ENCODE measurements around the gene LAMC3.

LAMC3 gene

DNA sequence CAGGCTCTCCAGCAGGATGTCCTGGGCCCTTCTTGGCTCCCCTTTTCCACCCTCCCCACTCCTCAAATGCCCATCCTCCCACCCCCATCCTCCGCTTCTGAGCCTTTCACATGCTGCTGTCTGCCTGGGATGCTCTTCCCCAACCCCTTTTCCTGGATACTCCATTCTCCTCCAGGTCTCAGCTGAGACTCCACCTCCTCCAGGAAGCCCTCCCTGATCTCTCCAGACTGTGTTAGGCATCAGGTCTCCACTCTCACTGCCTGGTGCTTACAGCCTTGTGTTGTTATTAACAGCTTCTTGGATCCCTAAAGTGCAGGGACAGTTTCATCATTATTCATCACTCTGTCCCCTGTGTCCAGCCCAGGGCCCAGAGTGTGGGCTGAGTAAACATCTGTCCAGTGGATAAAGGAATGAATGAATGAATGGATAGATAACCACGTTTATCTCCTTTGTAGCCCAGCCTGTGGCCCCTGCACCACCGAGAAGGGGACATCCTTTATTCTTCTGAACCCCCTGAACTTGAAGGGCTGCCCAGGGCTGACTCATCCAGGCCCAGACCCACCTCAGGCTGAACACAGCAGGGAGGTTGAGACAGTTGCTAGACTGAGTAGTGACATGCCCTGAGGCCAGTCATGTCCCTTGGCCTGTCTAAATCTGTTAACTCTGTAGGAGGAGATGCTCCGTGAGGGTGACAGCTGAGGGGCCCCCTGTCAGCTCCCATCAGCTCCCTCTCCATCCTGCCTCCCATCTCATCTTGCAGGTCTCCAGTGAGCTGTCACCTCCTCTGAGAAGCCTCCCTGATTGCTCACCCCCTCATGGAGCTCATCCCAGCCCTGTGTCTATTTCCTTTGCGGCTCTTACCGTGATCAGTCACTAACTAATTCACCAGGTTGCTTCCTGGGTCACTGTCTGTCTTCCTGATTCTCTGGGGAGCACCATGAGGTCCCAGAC, 14.6 kb upstream of the LAMC3 start:
- no peak for DNase-seq (ENCODE audit: low spot score)
- in situ Hi-C loops (cut with MboI; ENCODE audit: low sequenced_read_pairs, unreplicated experiment): no loop called here
- TF ChIP-seq, protein P1, sequence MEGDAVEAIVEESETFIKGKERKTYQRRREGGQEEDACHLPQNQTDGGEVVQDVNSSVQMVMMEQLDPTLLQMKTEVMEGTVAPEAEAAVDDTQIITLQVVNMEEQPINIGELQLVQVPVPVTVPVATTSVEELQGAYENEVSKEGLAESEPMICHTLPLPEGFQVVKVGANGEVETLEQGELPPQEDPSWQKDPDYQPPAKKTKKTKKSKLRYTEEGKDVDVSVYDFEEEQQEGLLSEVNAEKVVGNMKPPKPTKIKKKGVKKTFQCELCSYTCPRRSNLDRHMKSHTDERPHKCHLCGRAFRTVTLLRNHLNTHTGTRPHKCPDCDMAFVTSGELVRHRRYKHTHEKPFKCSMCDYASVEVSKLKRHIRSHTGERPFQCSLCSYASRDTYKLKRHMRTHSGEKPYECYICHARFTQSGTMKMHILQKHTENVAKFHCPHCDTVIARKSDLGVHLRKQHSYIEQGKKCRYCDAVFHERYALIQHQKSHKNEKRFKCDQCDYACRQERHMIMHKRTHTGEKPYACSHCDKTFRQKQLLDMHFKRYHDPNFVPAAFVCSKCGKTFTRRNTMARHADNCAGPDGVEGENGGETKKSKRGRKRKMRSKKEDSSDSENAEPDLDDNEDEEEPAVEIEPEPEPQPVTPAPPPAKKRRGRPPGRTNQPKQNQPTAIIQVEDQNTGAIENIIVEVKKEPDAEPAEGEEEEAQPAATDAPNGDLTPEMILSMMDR (IDR thresholded peaks at IDR 0.05; ENCODE audit: borderline replicate concordance, control extremely low read depth, extremely low read depth, insufficient read depth, missing control alignments): no peak

DNA sequence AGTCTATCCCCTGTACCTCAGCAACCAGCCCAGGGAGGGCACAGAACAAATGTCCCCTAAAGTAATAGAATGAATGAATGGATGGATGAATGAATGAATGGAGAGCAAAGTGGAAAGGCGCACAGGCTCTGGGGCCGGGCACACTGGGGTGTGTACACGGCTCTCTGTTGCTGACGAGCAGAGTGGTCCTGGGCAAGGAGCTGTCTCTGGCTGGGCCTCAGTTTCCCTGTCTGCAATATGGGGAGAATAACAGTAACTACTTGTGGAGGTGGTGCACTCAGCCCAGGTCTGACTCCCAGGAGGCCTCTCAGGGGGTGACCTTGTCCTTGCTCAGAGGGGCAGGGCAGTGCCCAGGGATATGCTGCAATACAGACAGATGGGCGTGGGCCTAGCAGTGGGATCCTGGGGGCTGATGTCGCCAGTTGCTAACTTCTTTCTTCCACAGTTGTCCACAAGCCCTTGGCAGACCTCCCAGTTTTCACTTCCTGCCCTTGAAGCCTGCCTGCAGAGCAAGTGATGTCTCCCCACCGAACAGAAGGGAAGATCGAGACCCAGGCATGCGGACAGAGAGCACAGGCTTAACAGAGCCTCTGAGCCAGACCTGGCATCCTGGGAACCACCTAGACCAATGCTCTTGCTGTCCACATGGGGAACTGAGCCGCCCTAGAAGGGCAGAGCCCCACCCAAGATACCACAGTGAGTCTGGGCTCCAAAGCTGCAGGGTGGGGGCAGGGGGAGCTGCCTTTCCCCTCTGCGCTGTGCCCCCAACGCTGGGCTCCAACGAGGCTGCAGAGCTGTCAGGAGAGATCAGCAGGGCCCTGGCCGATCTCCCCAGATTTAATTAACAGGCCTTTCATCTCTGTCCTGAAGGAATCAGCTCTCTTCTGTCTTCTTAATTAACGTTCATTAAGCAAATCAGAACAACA, 13.6 kb upstream of the LAMC3 start:
- TF ChIP-seq, protein P1 (IDR thresholded peaks at IDR 0.05; ENCODE audit: borderline replicate concordance, control extremely low read depth, extremely low read depth, insufficient read depth, missing control alignments): no peak
- no peak for DNase-seq (ENCODE audit: low spot score)
- in situ Hi-C loops (cut with MboI; ENCODE audit: low sequenced_read_pairs, unreplicated experiment): no loop called here

DNA sequence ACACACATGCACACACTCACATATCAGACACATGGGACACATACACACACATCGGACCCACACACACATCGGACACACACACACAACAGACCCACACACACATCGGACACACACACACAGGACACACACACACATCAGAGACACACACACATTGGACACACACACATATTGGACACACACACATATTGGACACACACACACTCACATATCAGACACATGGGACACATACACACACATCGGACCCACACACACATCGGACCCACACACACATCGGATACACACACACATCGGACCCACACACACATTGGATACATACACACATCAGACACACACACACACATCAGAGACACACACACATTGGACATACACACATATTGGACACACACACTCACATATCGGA, 12.8 kb upstream of the LAMC3 start:
- no peak for DNase-seq (ENCODE audit: low spot score)
- TF ChIP-seq, protein P1 (IDR thresholded peaks at IDR 0.05; ENCODE audit: borderline replicate concordance, control extremely low read depth, extremely low read depth, insufficient read depth, missing control alignments): no peak
- in situ Hi-C loops (cut with MboI; ENCODE audit: low sequenced_read_pairs, unreplicated experiment): no loop called here

DNA sequence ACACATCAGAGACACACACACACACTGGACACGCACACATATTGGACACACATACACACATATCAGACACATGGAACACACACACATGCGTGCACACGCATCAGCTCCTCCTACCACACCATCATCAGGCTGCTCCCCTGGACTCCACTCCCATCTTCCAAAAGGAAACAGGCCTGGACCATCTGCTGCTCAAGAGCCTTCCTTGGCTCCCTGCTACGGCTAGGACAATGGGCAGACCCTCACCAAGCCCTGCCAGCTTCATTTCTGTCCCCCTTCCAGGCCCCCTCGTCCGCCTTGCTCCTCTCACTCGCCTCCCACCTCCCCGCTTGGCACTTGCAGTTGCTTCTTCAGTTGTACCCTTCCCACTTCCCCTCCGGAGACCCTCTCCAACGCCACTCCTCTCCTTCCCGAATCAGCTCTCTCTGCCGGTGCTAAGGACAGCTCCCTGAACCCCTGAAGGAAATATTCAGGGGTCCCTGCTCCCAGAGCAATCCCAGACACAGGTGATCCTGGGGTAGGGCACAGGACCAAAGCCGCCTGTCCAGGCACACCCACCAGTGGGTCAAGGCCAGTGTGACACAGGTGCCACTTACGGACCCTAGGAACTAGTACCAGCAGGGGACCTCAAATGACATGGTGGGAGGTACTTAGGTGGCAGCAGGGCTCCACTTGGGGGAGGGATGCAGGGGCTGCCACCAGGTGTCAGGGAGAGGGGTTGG, 12.1 kb upstream of the LAMC3 start:
- no peak for DNase-seq (ENCODE audit: low spot score)
- in situ Hi-C loops (cut with MboI; ENCODE audit: low sequenced_read_pairs, unreplicated experiment): no loop called here
- TF ChIP-seq, protein P1 (IDR thresholded peaks at IDR 0.05; ENCODE audit: borderline replicate concordance, control extremely low read depth, extremely low read depth, insufficient read depth, missing control alignments): no peak

DNA sequence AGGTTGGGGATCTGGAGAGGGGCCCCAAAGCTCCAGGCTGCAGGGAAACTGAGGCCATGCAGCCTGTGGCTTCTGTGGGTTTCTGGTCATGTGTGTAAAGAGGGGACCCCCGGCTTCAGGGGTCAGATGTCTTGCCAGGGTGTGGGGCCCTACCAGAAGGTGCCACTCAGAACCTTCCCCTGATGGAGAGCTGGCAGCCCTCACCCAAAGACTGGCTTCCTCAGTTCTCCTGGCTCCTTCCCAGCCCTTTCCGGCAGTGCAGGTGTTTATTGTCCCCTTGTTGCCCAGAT, 11.6 kb upstream of the LAMC3 start:
- DNase-seq (ENCODE audit: low spot score): no peak
- in situ Hi-C loops (cut with MboI; ENCODE audit: low sequenced_read_pairs, unreplicated experiment): no loop called here
- TF ChIP-seq, protein P1 (IDR thresholded peaks at IDR 0.05; ENCODE audit: borderline replicate concordance, control extremely low read depth, extremely low read depth, insufficient read depth, missing control alignments): no peak
